Omental fat pad (tissue), 4 donors: ENCODE measurements around the gene DNAH11. TPM values are rescaled to one million over a fixed set of nuclear protein-coding genes. Genes with fewer than 3 reads are reported as not detected.

Experiments
- ATAC-seq: fragments of 150-250 bp; one replicate; pipeline ENCODE4 v1.9.1; 2016; ENCODE audit warnings: mild to moderate bottlenecking, moderate library complexity; ENCODE audit not compliant: low FRiP score
- DNase-seq: peaks from one replicate; pipeline ENCODE4 v3.0.0-alpha.2; 2019; ENCODE audit warnings: low spot score
- CTCF ChIP-seq, 3 donors: fragments of 450-650 bp; IDR thresholded peaks; one replicate each; pipeline ENCODE4 v1.5.1; 2016 to 2017; ENCODE audit warnings: antibody characterized with exemption in 3 of 3, mild to moderate bottlenecking in 3 of 3, moderate library complexity in 2 of 3
- total RNA-seq, 4 donors: library from RNA; depleted of rRNA; stranded (reverse); fragments of >200 nt; gene quantifications; one replicate each; pipeline ENCODE4 v1.1.0, GENCODE V29; 2016

DNAH11 gene
- total RNA-seq, 4 donors from 2014 or later = 0.32 to 0.88 (median 0.49) TPM

GRCh38 chr7:21947946-21948345 lies 405.1 kb downstream of the DNAH11 start:
- ATAC-seq (no peak), DNase-seq (no peak)
- TF ChIP-seq CTCF (IDR thresholded peaks at IDR 0.05) = no peak

- no peak for TF ChIP-seq CTCF (IDR thresholded peaks at IDR 0.05)
- DNase-seq = no peak
- no peak for ATAC-seq
These were observed 405.5 kb downstream of the DNAH11 start for GRCh38 chr7:21948364-21948763.

- no peak for DNase-seq
- no peak for TF ChIP-seq CTCF (IDR thresholded peaks at IDR 0.05)
- no peak for ATAC-seq
These were observed 406.2 kb downstream of the DNAH11 start for GRCh38 chr7:21948887-21949540.

Other genes starting within 250 kb of the DNAH11 start
- gene SP4, start 115.0 kb upstream of the DNAH11 start, total RNA-seq = 10 to 100 TPM in 1 of 4 donors, 1 to 10 TPM in 3; 3.6 to 10.6 (median 5.9) TPM